GM12878 (cell line): Measurements from ENCODE around the gene PIK3R3.

Experiments
- FOS ChIP-seq: IDR thresholded peaks from 3 replicates; pipeline ENCODE4 v1.6.1; 2011; ENCODE audit warnings: borderline replicate concordance; ENCODE audit not compliant: insufficient read length; ENCODE audit errors: extremely low read depth
- GABPA ChIP-seq: IDR thresholded peaks from 2 replicates; pipeline ENCODE4 v1.6.1; 2014; ENCODE audit warnings: antibody characterized with exemption, low read depth, mild to moderate bottlenecking, inconsistent platforms

GRCh38 chr1:46076343-46076742 lies 56.1 kb downstream of the PIK3R3 start:
- TF ChIP-seq GABPA (no peak), FOS (no peak)
